GM12878 (cell line): ENCODE measurements around the gene ZNF534.
"Not testable (repeated sequence)": the region's sequence is repeated elsewhere in the genome, so short reads cannot be mapped to it uniquely, and the experiment has no call there.

Experiments used
- ASH2L ChIP-seq: fragments of 300-600, 200-600 bp; sonication (generic); IDR thresholded peaks from 2 replicates; pipeline ENCODE4 v1.6.1; 2017; ENCODE audit warnings: low read depth, mild to moderate bottlenecking, borderline replicate concordance
- BHLHE40 ChIP-seq, 2 experiments: fragments of 450-650 bp in 1 of 2; IDR thresholded peaks; 2 replicates each; pipeline ENCODE4 v1.6.1; 2011 to 2017; ENCODE audit warnings: low read depth in 2 of 2, borderline replicate concordance in 1 of 2, improper control_type of control experiment in 1 of 2, low read length in 1 of 2, mild to moderate bottlenecking in 1 of 2
- CHD4 ChIP-seq: fragments of 200-600 bp; sonication (generic); IDR thresholded peaks from 2 replicates; pipeline ENCODE4 v1.6.1; 2016; ENCODE audit warnings: mild to moderate bottlenecking
- CTCF ChIP-seq, 3 experiments: IDR thresholded peaks in 2 of 3; conservative IDR thresholded peaks in 1 of 3; 2 replicates each; pipeline ENCODE4 v1.5.1; 2011; ENCODE audit warnings: low read depth in 3 of 3, low read length in 3 of 3, mild to moderate bottlenecking in 3 of 3, control low read depth in 2 of 3, moderate library complexity in 2 of 3, inconsistent platforms in 1 of 3, mixed read lengths in 1 of 3; ENCODE audit not compliant: control insufficient read depth in 2 of 3, insufficient read depth in 1 of 3; ENCODE audit errors: extremely low read depth in 1 of 3
- EZH2 ChIP-seq: IDR thresholded peaks from 2 replicates; pipeline ENCODE4 v1.6.1; 2012; ENCODE audit warnings: low read depth, mild to moderate bottlenecking, control low read depth, inconsistent platforms, low read length, borderline replicate concordance; ENCODE audit not compliant: control insufficient read depth
- NFYB ChIP-seq: IDR thresholded peaks from 2 replicates; pipeline ENCODE4 v1.6.1; 2011; ENCODE audit warnings: low read depth, mild to moderate bottlenecking, low read length, improper control_type of control experiment, moderate library complexity; ENCODE audit not compliant: insufficient read depth
- POLR2A ChIP-seq: IDR thresholded peaks from 2 replicates; pipeline ENCODE4 v1.6.1; 2011; ENCODE audit warnings: low read depth, mild to moderate bottlenecking, low read length
- TCF7 ChIP-seq: IDR thresholded peaks from 2 replicates; pipeline ENCODE4 v1.6.1; 2014; ENCODE audit warnings: antibody characterized with exemption, borderline replicate concordance
- ZNF274 ChIP-seq: IDR thresholded peaks from one replicate; pipeline ENCODE4 v1.8.0; 2011; ENCODE audit not compliant: insufficient read length, insufficient read depth

GRCh38 chr19:52485561-52486240 lies 56.8 kb downstream of the ZNF534 start:
- not testable (repeated sequence) for TF ChIP-seq ASH2L; CHD4; ZNF274; BHLHE40 (IDR thresholded peaks at IDR 0.05; ENCODE audit: borderline replicate concordance in 1 of 2, low read depth in 2 of 2, low read length in 1 of 2); POLR2A; TCF7; EZH2; NFYB; CTCF (IDR thresholded peaks at IDR 0.05 in 2 of 3, conservative IDR thresholded peaks at IDR 0.05 in 1 of 3; ENCODE audit: control insufficient read depth in 2 of 3, extremely low read depth in 1 of 3, insufficient read depth in 1 of 3, low read depth in 3 of 3, low read length in 3 of 3)
